AG04450 (cell line): ENCODE data around the gene C1orf105. TPM values are rescaled to one million over a fixed set of nuclear protein-coding genes. Genes with fewer than 3 reads are reported as not detected.

Source experiments
- CTCF ChIA-PET: fragments of 300-600, 350-600 bp; formaldehyde crosslinking; extraction: SDS; loops from one replicate; lab custom pipeline; 2022; ENCODE audit warnings: antibody characterized with exemption, inconsistent platforms; lab: Charles Lee
- POLR2A ChIA-PET: fragments of 350-600 bp; formaldehyde crosslinking; extraction: SDS; loops from one replicate; lab custom pipeline; 2021; ENCODE audit warnings: antibody characterized with exemption, inconsistent platforms; lab: Yijun Ruan, JAX
- DNase-seq: peaks from one replicate; pipeline ENCODE4 v3.0.0-alpha.2; 2011; ENCODE audit warnings: low read depth, low spot score
- H3K27ac ChIP-seq: one replicate; pipeline ENCODE4 v1.5.1; 2012; ENCODE audit warnings: low read depth, low read length, control low read depth
- H3K27me3 ChIP-seq: one replicate; pipeline ENCODE4 v1.6.0; 2012; ENCODE audit warnings: low read length; ENCODE audit not compliant: control insufficient read depth, insufficient read depth
- H3K4me3 ChIP-seq: 2 replicates; pipeline ENCODE4 v1.5.1; 2011; ENCODE audit warnings: mild to moderate bottlenecking, low read depth, low read length, control low read depth
- H3K9me3 ChIP-seq: 2 replicates; pipeline ENCODE4 v1.5.1; 2012; ENCODE audit warnings: low read length; ENCODE audit not compliant: control insufficient read depth, insufficient read depth
- polyA plus RNA-seq: library from polyadenylated mRNA; depleted of rRNA; stranded (reverse); fragments of >200 nt; gene quantifications from 2 replicates; pipeline ENCODE4 v1.2.3, GENCODE V29; 2011
- TF ChIP-seq, protein P1 (sequence below): IDR thresholded peaks from 2 replicates; pipeline ENCODE4 v1.5.1; 2011; ENCODE audit warnings: low read depth, low read length, control low read depth, inconsistent platforms

Gene C1orf105
- polyA plus RNA-seq, 1 experiment = not detected

DNA sequence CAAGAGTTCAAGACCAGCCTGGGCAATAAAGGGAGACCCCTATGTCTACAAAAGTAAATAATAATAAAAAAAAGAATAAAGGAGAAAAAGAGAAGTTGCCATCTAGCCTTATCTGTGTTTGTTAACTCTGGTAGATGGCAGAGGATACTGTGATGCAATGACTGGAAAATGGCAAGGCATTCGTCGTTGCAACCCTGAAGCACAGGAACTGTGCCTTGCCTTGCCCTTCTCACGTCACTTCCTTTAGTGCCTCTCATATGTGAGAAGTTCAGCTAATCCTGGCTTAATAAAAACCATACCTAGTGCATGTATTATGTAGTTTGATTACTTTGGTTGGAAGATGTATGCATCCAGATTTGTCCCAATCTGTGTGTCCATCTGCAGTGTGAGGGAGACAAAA, 49.2 kb downstream of the C1orf105 start:
- Histone ChIP-seq H3K27me3 (peaks cover 4% of the 10 kb centered on the region), H3K4me3 (no peak overlapping the region), H3K9me3 (no peaks in the 10 kb centered on the region), H3K27ac (no peak overlapping the region)
- no peak for DNase-seq
- TF ChIP-seq, protein P1, sequence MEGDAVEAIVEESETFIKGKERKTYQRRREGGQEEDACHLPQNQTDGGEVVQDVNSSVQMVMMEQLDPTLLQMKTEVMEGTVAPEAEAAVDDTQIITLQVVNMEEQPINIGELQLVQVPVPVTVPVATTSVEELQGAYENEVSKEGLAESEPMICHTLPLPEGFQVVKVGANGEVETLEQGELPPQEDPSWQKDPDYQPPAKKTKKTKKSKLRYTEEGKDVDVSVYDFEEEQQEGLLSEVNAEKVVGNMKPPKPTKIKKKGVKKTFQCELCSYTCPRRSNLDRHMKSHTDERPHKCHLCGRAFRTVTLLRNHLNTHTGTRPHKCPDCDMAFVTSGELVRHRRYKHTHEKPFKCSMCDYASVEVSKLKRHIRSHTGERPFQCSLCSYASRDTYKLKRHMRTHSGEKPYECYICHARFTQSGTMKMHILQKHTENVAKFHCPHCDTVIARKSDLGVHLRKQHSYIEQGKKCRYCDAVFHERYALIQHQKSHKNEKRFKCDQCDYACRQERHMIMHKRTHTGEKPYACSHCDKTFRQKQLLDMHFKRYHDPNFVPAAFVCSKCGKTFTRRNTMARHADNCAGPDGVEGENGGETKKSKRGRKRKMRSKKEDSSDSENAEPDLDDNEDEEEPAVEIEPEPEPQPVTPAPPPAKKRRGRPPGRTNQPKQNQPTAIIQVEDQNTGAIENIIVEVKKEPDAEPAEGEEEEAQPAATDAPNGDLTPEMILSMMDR = no peak
- POLR2A ChIA-PET = no interaction called here
- CTCF ChIA-PET = no interaction called here

DNA sequence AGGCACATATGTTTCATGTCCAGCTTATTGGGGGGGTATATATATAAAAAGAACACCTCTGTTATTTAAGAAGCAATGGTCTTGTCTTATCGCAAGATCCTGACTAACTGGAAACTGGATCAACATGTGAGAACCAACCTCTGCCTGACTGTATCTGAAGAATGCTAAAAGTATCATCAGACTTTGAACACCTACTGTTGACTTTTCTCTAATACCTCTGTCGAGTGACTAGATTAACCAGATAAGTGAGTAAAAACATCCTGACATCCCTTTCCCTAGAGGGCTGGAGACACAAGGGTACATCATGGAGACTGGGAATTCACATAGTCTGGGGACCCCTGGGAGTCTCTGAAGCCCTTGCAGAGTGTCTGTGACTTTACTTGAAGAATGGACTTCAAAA, 49.7 kb downstream of the C1orf105 start:
- POLR2A ChIA-PET = no interaction called here
- no peak for DNase-seq
- no peak overlapping the region for H3K27ac ChIP-seq
- H3K4me3 ChIP-seq = no peak overlapping the region
- no peaks in the 10 kb centered on the region for H3K9me3 ChIP-seq
- peaks cover 4% of the 10 kb centered on the region for H3K27me3 ChIP-seq
- TF ChIP-seq, protein P1 = no peak
- CTCF ChIA-PET = no interaction called here

DNA sequence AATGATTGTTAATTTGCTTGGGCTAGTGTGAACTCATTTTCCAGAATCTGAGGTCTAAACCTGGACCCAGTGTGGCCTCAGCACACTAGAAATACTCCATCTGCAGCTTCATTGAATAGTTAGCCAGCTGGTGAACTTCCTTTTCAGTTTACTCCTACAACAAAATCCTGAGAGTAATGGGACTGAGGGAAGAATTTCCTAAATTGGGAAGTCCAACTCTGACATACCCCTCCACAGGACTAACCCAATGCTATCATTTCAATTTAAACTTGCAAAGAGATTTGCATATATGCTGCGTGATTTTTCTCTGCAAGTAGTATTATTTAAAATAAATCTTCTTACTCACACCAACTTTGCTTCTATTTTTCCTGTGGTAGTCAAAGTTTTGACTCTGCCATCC, 51.2 kb downstream of the C1orf105 start:
- TF ChIP-seq, protein P1 = no peak
- Histone ChIP-seq H3K27ac (no peak overlapping the region), H3K27me3 (peaks cover 4% of the 10 kb centered on the region), H3K9me3 (no peaks in the 10 kb centered on the region), H3K4me3 (no peak overlapping the region)
- no peak for DNase-seq
- POLR2A ChIA-PET = no interaction called here
- CTCF ChIA-PET = interaction anchor here (0.5 kb wide), 1 partner anchor 27 kb away, joined by 3 read pairs; no protein-coding TSS in a partner anchor

DNA sequence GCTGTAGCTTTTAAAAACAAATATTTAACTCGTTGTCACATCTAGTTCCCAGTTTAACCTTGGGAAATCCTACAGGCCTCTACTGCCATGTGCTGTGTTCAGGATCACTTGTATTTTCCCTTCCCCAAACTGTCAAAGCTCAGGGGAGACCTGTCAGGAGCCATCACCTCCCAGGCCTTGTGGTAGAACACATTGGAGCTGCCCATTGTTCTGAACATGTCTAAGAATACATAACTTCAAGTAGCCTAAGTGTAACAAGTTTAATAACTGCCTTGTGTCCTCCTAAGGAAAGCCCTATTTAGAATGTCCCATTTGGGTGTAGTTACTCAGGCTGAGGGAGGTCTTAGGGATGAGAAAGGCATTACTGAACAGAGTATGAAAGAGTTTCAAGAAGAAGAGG, 52.0 kb downstream of the C1orf105 start:
- ChIA-PET POLR2A (no interaction called here), CTCF (interaction anchor here (0.5 kb wide), 1 partner anchor 28 kb away, joined by 3 read pairs; no protein-coding TSS in a partner anchor)
- Histone ChIP-seq H3K4me3 (no peak overlapping the region), H3K27ac (no peak overlapping the region), H3K27me3 (peaks cover 4% of the 10 kb centered on the region), H3K9me3 (no peaks in the 10 kb centered on the region)
- no peak for DNase-seq
- TF ChIP-seq, protein P1 = no peak

DNA sequence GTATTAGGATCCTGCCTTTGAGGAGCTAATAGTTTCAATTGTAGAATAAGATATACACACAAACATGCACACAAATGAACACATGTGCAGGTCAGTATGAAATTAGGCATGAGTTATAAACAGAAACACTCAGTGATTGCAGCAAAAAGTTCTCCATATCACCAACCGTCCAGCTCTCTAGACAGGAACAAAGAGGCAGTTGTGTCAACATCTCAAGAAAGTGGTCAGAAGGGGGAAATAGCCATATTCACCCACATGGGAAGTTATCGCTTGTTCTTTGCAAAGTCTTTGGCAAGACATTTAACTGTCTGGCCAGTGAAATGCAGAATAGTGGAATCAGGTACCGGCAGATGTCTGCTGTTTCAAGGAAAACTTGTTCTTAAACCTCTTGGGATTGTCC, 52.8 kb downstream of the C1orf105 start:
- ChIA-PET POLR2A (no interaction called here), CTCF (interaction anchor here (0.5 to 0.9 kb wide), 2 partner anchors 36 to 227 kb away, joined by 4 to 5 read pairs; no protein-coding TSS in a partner anchor)
- Histone ChIP-seq H3K27ac (no peak overlapping the region), H3K27me3 (peaks cover 4% of the 10 kb centered on the region), H3K4me3 (no peak overlapping the region), H3K9me3 (no peaks in the 10 kb centered on the region)
- DNase-seq = no peak
- TF ChIP-seq, protein P1 = no peak
